ENCODE measurements around the gene SORCS2.
A peak's percentile ranks its signal among the peaks of the same experiment; 100 is the strongest.
"Not testable (repeated sequence)": the region's sequence is repeated elsewhere in the genome, so short reads cannot be mapped to it uniquely, and the experiment has no call there.

Gene SORCS2

GRCh38 chr4:7434141-7434765, 241.9 kb downstream of the SORCS2 start:
- no peak for DNase-seq

- no peak for DNase-seq
These were observed 242.4 kb downstream of the SORCS2 start, which contains the start of gene PSAPL1 for GRCh38 chr4:7434766-7435150. PSAPL1 (minus strand) TSS chr4:7434930; CDS start chr4:7434879, 51 bp downstream.

GRCh38 chr4:7435471-7436061, 243.2 kb downstream of the SORCS2 start:
- DNase-seq, result no peak

- no peak for DNase-seq
These were observed 243.9 kb downstream of the SORCS2 start for GRCh38 chr4:7436256-7436655.

GRCh38 chr4:7439699-7440098, 247.4 kb downstream of the SORCS2 start:
- no peak for DNase-seq

GRCh38 chr4:7441201-7441600, 248.9 kb downstream of the SORCS2 start:
- no peak for DNase-seq

- DNase-seq, result no peak
These were observed 250.3 kb downstream of the SORCS2 start for GRCh38 chr4:7442574-7443162.

- DNase-seq, result no peak
These were observed 252.0 kb downstream of the SORCS2 start for GRCh38 chr4:7444314-7444713.

- DNase-seq, result no peak
These were observed 252.4 kb downstream of the SORCS2 start for GRCh38 chr4:7444731-7445130.

- DNase-seq, result no peak
These were observed 254.9 kb downstream of the SORCS2 start for GRCh38 chr4:7447236-7447635.

GRCh38 chr4:7448036-7448435, 255.7 kb downstream of the SORCS2 start:
- no peak for DNase-seq

GRCh38 chr4:7450775-7451433, 258.6 kb downstream of the SORCS2 start:
- DNase-seq, result no peak

- DNase-seq, result no peak
These were observed 259.1 kb downstream of the SORCS2 start for GRCh38 chr4:7451434-7451789.

- DNase-seq, result no peak
These were observed 259.5 kb downstream of the SORCS2 start for GRCh38 chr4:7451800-7452199.

- not testable (repeated sequence) for DNase-seq
These were observed 260.5 kb downstream of the SORCS2 start for GRCh38 chr4:7452802-7453201.

GRCh38 chr4:7457201-7458065, 265.1 kb downstream of the SORCS2 start:
- DNase-seq, result no peak

- no peak for DNase-seq
These were observed 265.7 kb downstream of the SORCS2 start for GRCh38 chr4:7458066-7458425.

GRCh38 chr4:7458477-7458876, 266.1 kb downstream of the SORCS2 start:
- DNase-seq, result no peak

- no peak for DNase-seq
These were observed 267.1 kb downstream of the SORCS2 start for GRCh38 chr4:7459471-7459870.

GRCh38 chr4:7460566-7460965, 268.2 kb downstream of the SORCS2 start:
- peak; percentile 77 for DNase-seq

GRCh38 chr4:7461230-7461629, 268.9 kb downstream of the SORCS2 start:
- no peak for DNase-seq

GRCh38 chr4:7462509-7462971, 270.2 kb downstream of the SORCS2 start:
- no peak for DNase-seq

Measured in left hindlimb (tissue), 1 donor.